ENCODE results near the gene TMEM38B.

GRCh38 chr9:105647595-105648349, 46.6 kb upstream of the TMEM38B start:
- TF ChIP-seq CTCF (IDR thresholded peaks at IDR 0.05) (no peak), POLR2AphosphoS5 (IDR thresholded peaks at IDR 0.05) (no peak), EP300 (IDR thresholded peaks at IDR 0.05) (no peak)
